OCI-LY3 (cell line): ENCODE results near the gene NRG2.

Experiments
- H2AFZ ChIP-seq: fragments of 200-600, 300-600 bp; shearing (Covaris generic); 2 replicates; pipeline ENCODE4 v1.6.0; 2014; ENCODE audit warnings: antibody characterized with exemption, low read depth, low read length
- H3K27ac ChIP-seq: fragments of 200-600, 300-600 bp; sonication (generic); 2 replicates; pipeline ENCODE4 v1.5.1; 2014; ENCODE audit warnings: mild to moderate bottlenecking, low read length, moderate library complexity, mixed read lengths
- H3K27me3 ChIP-seq: fragments of 200-600, 300-600 bp; sonication (generic); 2 replicates; pipeline ENCODE4 v1.6.1; 2014; ENCODE audit warnings: low read depth, low read length, mixed read lengths
- H3K36me3 ChIP-seq: fragments of 200-600, 300-600 bp; sonication (generic); replicated peaks from 2 replicates; pipeline ENCODE3; 2014; ENCODE audit warnings: low read depth, low read length, mixed read lengths
- H3K4me1 ChIP-seq: fragments of 300-600, 200-600 bp; sonication (generic); 2 replicates; pipeline ENCODE4 v1.6.1; 2014; ENCODE audit warnings: low read length, mixed read lengths
- H3K4me2 ChIP-seq: fragments of 200-600, 300-600 bp; sonication (generic); 2 replicates; pipeline ENCODE4 v1.6.1; 2014; ENCODE audit warnings: low read length, mixed read lengths
- H3K4me3 ChIP-seq: fragments of 300-600, 200-600 bp; sonication (generic); 2 replicates; pipeline ENCODE4 v1.5.1; 2014; ENCODE audit warnings: antibody characterized with exemption, mild to moderate bottlenecking, low read length, moderate library complexity
- H3K79me2 ChIP-seq: fragments of 300-600, 200-600 bp; shearing (Covaris generic); 2 replicates; pipeline ENCODE4 v1.6.1; 2014; ENCODE audit warnings: mild to moderate bottlenecking, low read length, mixed read lengths
- H3K9ac ChIP-seq: fragments of 300-600, 200-600 bp; shearing (Covaris generic); 2 replicates; pipeline ENCODE4 v1.6.0; 2014; ENCODE audit warnings: mild to moderate bottlenecking, low read length, moderate library complexity
- H3K9me3 ChIP-seq: fragments of 200-600, 300-600 bp; shearing (Covaris generic); 2 replicates; pipeline ENCODE4 v1.6.1; 2014; ENCODE audit warnings: low read length, mixed read lengths; ENCODE audit not compliant: insufficient read depth
- H4K20me1 ChIP-seq: fragments of 200-600, 300-600 bp; sonication (generic); 2 replicates; pipeline ENCODE4 v1.6.1; 2016; ENCODE audit warnings: low read length, mixed read lengths; ENCODE audit not compliant: insufficient read depth
- EZH2phosphoT487 ChIP-seq: fragments of 200-600 bp; shearing (Covaris generic); IDR thresholded peaks from 2 replicates; pipeline ENCODE4 v1.6.1; 2018; ENCODE audit warnings: antibody characterized with exemption, mixed run types, low read depth
- TF ChIP-seq, protein P1 (sequence below): fragments of 200-600, 300-600 bp; sonication (generic); IDR thresholded peaks from 2 replicates; pipeline ENCODE4 v1.5.1; 2014; ENCODE audit warnings: antibody characterized with exemption, low read length, low read depth

NRG2 gene

DNA sequence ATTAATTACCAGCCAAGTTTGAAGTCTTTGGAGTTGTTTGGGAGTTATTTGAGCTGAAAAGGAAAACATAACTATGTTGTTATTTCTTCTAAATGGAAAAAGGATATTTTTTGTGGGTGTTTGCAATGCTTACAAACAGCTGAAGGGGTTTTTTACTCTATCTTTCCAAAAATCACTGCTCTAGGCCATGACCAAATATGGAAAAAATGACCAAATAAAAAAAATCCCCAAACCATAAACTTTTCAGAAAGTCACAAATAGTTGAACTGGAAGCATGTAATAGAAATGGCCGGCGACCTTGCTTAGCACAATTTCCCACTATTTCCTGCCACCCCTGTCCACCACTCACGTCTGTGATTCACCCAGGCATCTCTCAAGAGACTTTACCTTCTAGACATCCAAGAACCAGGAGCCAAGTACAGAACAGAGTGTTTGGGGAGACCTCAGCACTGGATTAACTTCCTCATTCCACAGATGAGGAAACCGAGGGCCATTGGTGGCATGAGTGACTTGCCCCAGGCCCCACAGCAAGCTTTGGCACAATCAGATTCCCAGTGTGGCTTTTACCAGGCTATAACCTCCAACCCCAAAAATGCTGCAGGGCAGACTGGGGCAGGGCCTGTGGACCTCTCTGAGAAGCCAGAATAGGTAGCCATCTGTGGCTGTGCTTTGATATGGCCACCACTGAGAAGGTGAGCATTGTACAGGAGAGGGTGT is 84.5 kb downstream of the NRG2 start:
- no peak overlapping the region for H3K9ac ChIP-seq
- no peaks in the 10 kb centered on the region for H3K9me3 ChIP-seq
- no peaks in the 10 kb centered on the region for H4K20me1 ChIP-seq
- no peak overlapping the region for H3K4me3 ChIP-seq
- H2AFZ ChIP-seq = no peak overlapping the region
- H3K27me3 ChIP-seq = no peaks in the 10 kb centered on the region
- H3K4me2 ChIP-seq = no peak overlapping the region
- no peaks in the 10 kb centered on the region for H3K36me3 ChIP-seq
- H3K79me2 ChIP-seq = no peaks in the 10 kb centered on the region
- TF ChIP-seq, protein P1, sequence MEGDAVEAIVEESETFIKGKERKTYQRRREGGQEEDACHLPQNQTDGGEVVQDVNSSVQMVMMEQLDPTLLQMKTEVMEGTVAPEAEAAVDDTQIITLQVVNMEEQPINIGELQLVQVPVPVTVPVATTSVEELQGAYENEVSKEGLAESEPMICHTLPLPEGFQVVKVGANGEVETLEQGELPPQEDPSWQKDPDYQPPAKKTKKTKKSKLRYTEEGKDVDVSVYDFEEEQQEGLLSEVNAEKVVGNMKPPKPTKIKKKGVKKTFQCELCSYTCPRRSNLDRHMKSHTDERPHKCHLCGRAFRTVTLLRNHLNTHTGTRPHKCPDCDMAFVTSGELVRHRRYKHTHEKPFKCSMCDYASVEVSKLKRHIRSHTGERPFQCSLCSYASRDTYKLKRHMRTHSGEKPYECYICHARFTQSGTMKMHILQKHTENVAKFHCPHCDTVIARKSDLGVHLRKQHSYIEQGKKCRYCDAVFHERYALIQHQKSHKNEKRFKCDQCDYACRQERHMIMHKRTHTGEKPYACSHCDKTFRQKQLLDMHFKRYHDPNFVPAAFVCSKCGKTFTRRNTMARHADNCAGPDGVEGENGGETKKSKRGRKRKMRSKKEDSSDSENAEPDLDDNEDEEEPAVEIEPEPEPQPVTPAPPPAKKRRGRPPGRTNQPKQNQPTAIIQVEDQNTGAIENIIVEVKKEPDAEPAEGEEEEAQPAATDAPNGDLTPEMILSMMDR = no peak
- no peak for TF ChIP-seq EZH2phosphoT487
- no peak overlapping the region for H3K27ac ChIP-seq
- H3K4me1 ChIP-seq = peaks cover 18% of the 10 kb centered on the region

DNA sequence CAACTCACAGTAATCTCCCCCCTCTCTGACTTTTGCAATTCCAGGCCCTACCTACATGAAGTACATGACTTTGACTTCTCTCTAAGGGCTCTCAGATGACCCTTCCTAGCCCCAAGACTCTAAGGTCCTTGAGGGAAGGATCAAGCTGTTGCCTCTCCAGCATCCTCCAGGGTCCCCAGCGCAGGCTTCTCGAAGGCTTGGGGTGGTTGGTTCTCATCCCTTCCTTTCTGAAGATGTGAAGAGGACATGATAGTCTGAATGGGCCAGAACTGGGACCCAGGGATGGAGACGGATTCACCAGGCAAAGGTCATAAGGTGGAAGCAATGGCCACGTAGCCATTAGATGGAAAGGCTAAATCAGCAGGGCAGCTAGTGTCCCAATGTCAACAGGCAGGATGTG is 86.8 kb downstream of the NRG2 start:
- TF ChIP-seq, protein P1 = no peak
- no peak for TF ChIP-seq EZH2phosphoT487
- Histone ChIP-seq H4K20me1 (no peaks in the 10 kb centered on the region), H3K4me1 (peaks cover 6% of the 10 kb centered on the region), H2AFZ (no peak overlapping the region), H3K4me3 (no peak overlapping the region), H3K36me3 (no peaks in the 10 kb centered on the region), H3K4me2 (no peak overlapping the region), H3K79me2 (no peaks in the 10 kb centered on the region), H3K9ac (no peak overlapping the region), H3K9me3 (no peaks in the 10 kb centered on the region), H3K27me3 (no peaks in the 10 kb centered on the region), H3K27ac (no peak overlapping the region)

DNA sequence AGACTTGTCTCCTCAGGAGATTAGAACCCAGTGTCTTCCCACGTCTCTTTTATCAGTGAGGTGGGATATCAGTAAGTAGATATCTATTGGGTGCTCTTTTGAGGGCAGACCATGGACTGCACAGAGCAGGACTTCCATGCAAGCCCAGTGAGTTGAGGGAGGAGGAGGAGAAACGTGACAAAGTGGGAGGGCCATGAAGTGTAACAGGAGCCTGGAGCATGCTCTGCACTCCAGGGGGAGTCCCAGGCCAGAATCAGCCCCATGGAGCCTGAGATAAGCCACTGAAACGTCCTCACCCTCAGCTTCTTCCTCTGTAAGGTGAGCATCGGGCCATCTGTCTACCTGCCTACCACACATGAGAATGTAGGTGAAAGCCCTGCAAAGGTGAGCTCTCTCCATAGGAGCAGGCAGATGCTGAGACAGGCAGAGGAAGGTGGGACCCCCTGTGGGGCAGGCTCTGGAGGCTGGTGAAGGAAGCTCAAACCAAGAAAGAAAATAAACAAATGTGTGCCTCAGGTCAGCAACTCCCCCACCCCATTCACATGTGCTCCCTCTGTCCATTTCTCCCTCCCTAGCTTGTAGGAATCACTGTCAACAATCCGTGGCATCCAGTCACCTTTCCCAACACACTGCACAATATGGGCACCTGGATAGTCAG is 87.4 kb downstream of the NRG2 start:
- H3K4me3 ChIP-seq = no peak overlapping the region
- no peak overlapping the region for H3K27ac ChIP-seq
- H3K36me3 ChIP-seq = no peaks in the 10 kb centered on the region
- H3K79me2 ChIP-seq = no peaks in the 10 kb centered on the region
- H3K9me3 ChIP-seq = no peaks in the 10 kb centered on the region
- no peaks in the 10 kb centered on the region for H3K27me3 ChIP-seq
- no peak overlapping the region for H2AFZ ChIP-seq
- H4K20me1 ChIP-seq = no peaks in the 10 kb centered on the region
- 0 out of 2 replicates have a peak, but pooled peaks cover under 1% of the 10 kb centered on the region for H3K4me1 ChIP-seq
- no peak overlapping the region for H3K9ac ChIP-seq
- no peak overlapping the region for H3K4me2 ChIP-seq
- TF ChIP-seq, protein P1 = no peak
- no peak for TF ChIP-seq EZH2phosphoT487

DNA sequence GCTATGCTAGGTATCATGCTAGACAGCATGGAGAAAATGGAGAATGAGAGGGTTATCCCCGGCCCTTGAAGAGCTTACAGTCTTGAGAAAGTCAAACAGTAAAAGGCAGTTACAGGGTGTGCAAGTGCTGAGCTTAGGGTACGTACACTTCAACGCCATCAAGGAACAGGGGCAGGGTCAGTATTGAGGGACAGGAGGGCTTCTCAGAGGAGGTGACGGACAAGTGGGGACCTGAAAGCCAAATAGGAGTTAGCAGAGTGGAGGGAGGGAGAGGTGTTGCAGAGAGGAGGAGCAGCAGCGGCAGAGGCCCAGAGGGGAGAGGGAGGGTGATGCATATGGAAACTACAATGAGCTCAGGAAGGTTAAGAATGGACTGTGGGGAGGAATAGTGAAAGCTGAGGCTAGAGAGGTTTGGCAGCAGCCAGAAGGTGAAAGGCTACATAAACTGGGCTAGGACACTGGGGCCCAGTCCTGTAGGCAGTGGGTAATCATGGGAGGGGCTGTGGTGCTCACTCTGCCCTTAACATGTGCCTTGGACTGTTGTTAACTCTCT is 88.0 kb downstream of the NRG2 start:
- no peaks in the 10 kb centered on the region for H3K27me3 ChIP-seq
- H3K27ac ChIP-seq = no peak overlapping the region
- H3K4me3 ChIP-seq = no peak overlapping the region
- no peaks in the 10 kb centered on the region for H4K20me1 ChIP-seq
- no peaks in the 10 kb centered on the region for H3K9me3 ChIP-seq
- no peak overlapping the region for H3K4me2 ChIP-seq
- no peak overlapping the region for H2AFZ ChIP-seq
- no peak for TF ChIP-seq EZH2phosphoT487
- TF ChIP-seq, protein P1 = no peak
- no peaks in the 10 kb centered on the region for H3K36me3 ChIP-seq
- H3K79me2 ChIP-seq = no peaks in the 10 kb centered on the region
- H3K9ac ChIP-seq = no peak overlapping the region
- no peaks in the 10 kb centered on the region for H3K4me1 ChIP-seq
